ENCODE results near the gene LAMA2. TPM values are rescaled to one million over a fixed set of nuclear protein-coding genes. Genes with fewer than 3 reads are reported as not detected.

The LAMA2 gene
- total RNA-seq, 5 donors from 2014 or later (not counting 1 experiment from before 2014, with no cell fraction given) = 0.30 to 0.62 (median 0.45) TPM

DNA sequence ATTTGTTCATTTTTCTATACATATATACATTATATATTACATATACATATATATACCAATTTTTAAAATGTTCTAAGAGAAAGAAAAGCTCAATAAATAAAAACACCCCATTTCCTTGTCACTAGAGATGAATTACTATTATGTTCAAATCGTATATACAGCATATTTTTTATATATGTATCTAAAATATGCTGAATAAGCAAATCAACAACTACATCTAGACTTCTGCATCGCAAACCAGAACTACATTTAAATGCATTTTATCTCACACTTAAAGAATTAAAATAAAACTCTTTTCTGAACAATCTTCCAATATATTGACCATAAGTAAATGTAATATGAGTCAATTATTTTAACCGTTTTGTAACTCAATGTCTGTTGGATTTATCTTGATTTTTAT, 133.9 kb downstream of the LAMA2 start:
- Mint-ChIP-seq H3K4me3 (no peak overlapping the region), H3K27me3 (peaks cover 0 to 3% of the 10 kb centered on the region in 2 donors), H3K4me1 (no peaks in the 10 kb centered on the region), H3K9me3 (peaks cover 0 to 4% (median 0%) of the 10 kb centered on the region in 3 donors), H3K36me3 (no peaks in the 10 kb centered on the region), H3K27ac (no peak overlapping the region)
- H3K4me1 ChIP-seq (ENCODE audit: control insufficient read depth in 1 of 2, extremely low read depth in 1 of 2, insufficient read depth in 2 of 2, low read length in 2 of 2) = no peaks in the 10 kb centered on the region
- ChIA-PET CTCF (no interaction called here), POLR2A (no interaction called here)
- H3K27me3 ChIP-seq (replicated peaks in 1 of 2; ENCODE audit: control insufficient read depth in 2 of 2, extremely low read depth in 1 of 2, insufficient read depth in 2 of 2, low read length in 1 of 2) = no peaks in the 10 kb centered on the region
- WGBS (ENCODE audit: insufficient coverage) = no CpG with 5 or more reads among the region's 3 CpGs
- no peaks in the 10 kb centered on the region for H3K9me3 ChIP-seq
- DNase-seq = no peak
- no peak for ATAC-seq (replicated peaks in 1 of 4)
- no peak overlapping the region for H3K27ac ChIP-seq (ENCODE audit: low read length)
- H3K4me3 ChIP-seq (ENCODE audit: control insufficient read depth in 1 of 2, extremely low read depth in 1 of 2, low read length in 1 of 2) = no peak overlapping the region
- H3K36me3 ChIP-seq (ENCODE audit: control insufficient read depth in 2 of 2, extremely low read depth in 1 of 2, insufficient read depth in 1 of 2, low read length in 1 of 2) = no peaks in the 10 kb centered on the region

DNA sequence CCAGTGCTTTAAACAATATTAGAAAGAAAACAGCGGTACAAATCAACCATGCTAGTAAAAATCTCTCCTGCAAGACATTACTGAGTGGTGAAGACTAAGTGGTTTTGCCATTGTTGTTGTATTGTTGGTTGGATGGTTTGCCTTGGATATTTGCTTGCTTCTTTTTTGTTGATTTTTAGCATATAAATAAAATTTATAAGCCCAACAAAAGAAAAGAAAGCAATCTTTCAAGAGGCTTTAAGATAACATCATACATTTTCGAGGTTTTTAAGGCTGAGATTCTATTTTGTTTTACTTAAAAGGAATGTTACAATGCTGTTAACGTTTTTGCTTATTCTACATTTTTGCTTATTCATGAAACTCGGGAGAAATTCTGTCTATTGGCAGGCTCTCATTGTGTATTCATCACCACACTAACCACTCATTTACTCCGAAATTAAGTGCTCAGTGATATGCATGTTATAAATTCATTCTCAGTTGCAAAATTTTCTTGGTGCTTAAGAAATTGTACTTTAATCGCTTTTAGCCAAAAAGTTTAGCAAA, 139.1 kb downstream of the LAMA2 start:
- no peak overlapping the region for H3K27ac ChIP-seq (ENCODE audit: low read length)
- H3K9me3 ChIP-seq = no peaks in the 10 kb centered on the region
- no peaks in the 10 kb centered on the region for H3K36me3 ChIP-seq (ENCODE audit: control insufficient read depth in 2 of 2, extremely low read depth in 1 of 2, insufficient read depth in 1 of 2, low read length in 1 of 2)
- H3K4me3 ChIP-seq (ENCODE audit: control insufficient read depth in 1 of 2, extremely low read depth in 1 of 2, low read length in 1 of 2) = no peak overlapping the region
- Mint-ChIP-seq H3K36me3 (no peaks in the 10 kb centered on the region), H3K4me1 (no peaks in the 10 kb centered on the region), H3K27ac (no peak overlapping the region), H3K9me3 (peaks cover 0 to 6% (median 4%) of the 10 kb centered on the region in 3 donors), H3K4me3 (no peak overlapping the region), H3K27me3 (no peaks in the 10 kb centered on the region)
- POLR2A ChIA-PET = no interaction called here
- no CpG with 5 or more reads among the region's 6 CpGs for WGBS (ENCODE audit: insufficient coverage)
- CTCF ChIA-PET = no interaction called here
- DNase-seq = no peak
- ATAC-seq (replicated peaks in 1 of 4) = no peak
- H3K27me3 ChIP-seq (replicated peaks in 1 of 2; ENCODE audit: control insufficient read depth in 2 of 2, extremely low read depth in 1 of 2, insufficient read depth in 2 of 2, low read length in 1 of 2) = no peaks in the 10 kb centered on the region
- no peaks in the 10 kb centered on the region for H3K4me1 ChIP-seq (ENCODE audit: control insufficient read depth in 1 of 2, extremely low read depth in 1 of 2, insufficient read depth in 2 of 2, low read length in 2 of 2)

DNA sequence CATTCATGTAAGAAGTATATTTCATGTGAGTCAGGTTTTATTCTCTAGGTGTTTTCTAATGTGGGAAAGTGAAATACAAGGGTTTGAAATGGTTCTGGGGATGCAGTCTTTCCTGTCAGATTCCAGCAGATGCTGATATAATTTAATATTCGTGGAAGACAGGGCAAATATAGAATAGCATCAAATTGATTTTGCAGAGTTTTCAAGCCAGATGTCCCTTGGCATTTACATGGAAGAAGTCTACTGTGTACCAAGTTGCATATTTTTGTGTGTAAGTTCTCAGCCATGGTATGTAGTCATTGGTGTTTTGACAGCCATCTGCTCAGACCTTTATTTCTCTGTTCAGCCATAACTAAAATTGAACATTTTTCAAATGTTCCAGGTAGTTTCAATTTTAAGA, 143.7 kb downstream of the LAMA2 start:
- POLR2A ChIA-PET = no interaction called here
- WGBS (ENCODE audit: insufficient coverage) = 29% methylated on average over 1 of the region's 1 CpG

DNA sequence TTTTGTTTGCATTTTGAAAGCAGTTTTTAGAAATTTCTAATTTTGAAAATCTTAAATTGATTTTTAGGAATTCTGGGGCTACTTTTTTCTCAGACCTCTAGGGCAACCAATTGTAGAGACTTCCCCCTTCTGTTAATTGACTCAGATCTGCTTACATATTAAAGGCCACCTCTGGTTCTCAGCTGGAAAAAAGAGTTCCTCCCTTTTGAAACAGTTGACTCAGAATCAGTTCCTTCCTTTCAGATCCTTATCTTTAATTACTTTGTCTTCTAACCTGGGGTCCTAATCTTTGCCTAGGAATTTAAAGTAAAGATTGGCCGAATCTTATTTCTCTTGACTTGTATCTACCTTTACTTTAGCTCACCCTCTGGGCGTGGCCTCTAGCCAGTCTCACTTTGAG, 146.8 kb downstream of the LAMA2 start:
- Histone ChIP-seq H3K9me3 (no peaks in the 10 kb centered on the region), H3K36me3 (ENCODE audit: control insufficient read depth in 2 of 2, extremely low read depth in 1 of 2, insufficient read depth in 1 of 2, low read length in 1 of 2) (no peaks in the 10 kb centered on the region), H3K4me3 (ENCODE audit: control insufficient read depth in 1 of 2, extremely low read depth in 1 of 2, low read length in 1 of 2) (no peak overlapping the region), H3K27me3 (replicated peaks in 1 of 2; ENCODE audit: control insufficient read depth in 2 of 2, extremely low read depth in 1 of 2, insufficient read depth in 2 of 2, low read length in 1 of 2) (no peaks in the 10 kb centered on the region), H3K27ac (ENCODE audit: low read length) (no peak overlapping the region), H3K4me1 (ENCODE audit: control insufficient read depth in 1 of 2, extremely low read depth in 1 of 2, insufficient read depth in 2 of 2, low read length in 2 of 2) (no peaks in the 10 kb centered on the region)
- CTCF ChIA-PET = no interaction called here
- Mint-ChIP-seq H3K27ac (no peak overlapping the region), H3K9me3 (no peaks in the 10 kb centered on the region), H3K36me3 (no peaks in the 10 kb centered on the region), H3K4me3 (no peak overlapping the region), H3K4me1 (no peaks in the 10 kb centered on the region), H3K27me3 (no peaks in the 10 kb centered on the region)
- POLR2A ChIA-PET = no interaction called here
- no CpG with 5 or more reads among the region's 2 CpGs for WGBS (ENCODE audit: insufficient coverage)
- ATAC-seq (replicated peaks in 1 of 4) (no peak), DNase-seq (no peak)

More for the DNA sequence above, 143.7 kb downstream of the LAMA2 start:
- no peak overlapping the region for H3K4me3 ChIP-seq (ENCODE audit: control insufficient read depth in 1 of 2, extremely low read depth in 1 of 2, low read length in 1 of 2)
- no peak for DNase-seq
- H3K36me3 Mint-ChIP-seq = no peaks in the 10 kb centered on the region
- CTCF ChIA-PET = no interaction called here
- no peaks in the 10 kb centered on the region for H3K27me3 Mint-ChIP-seq
- H3K9me3 ChIP-seq = no peaks in the 10 kb centered on the region
- H3K4me3 Mint-ChIP-seq = no peak overlapping the region
- H3K27me3 ChIP-seq (replicated peaks in 1 of 2; ENCODE audit: control insufficient read depth in 2 of 2, extremely low read depth in 1 of 2, insufficient read depth in 2 of 2, low read length in 1 of 2) = no peaks in the 10 kb centered on the region
- H3K4me1 ChIP-seq (ENCODE audit: control insufficient read depth in 1 of 2, extremely low read depth in 1 of 2, insufficient read depth in 2 of 2, low read length in 2 of 2) = no peaks in the 10 kb centered on the region
- no peak overlapping the region for H3K27ac Mint-ChIP-seq
- H3K36me3 ChIP-seq (ENCODE audit: control insufficient read depth in 2 of 2, extremely low read depth in 1 of 2, insufficient read depth in 1 of 2, low read length in 1 of 2) = no peaks in the 10 kb centered on the region
- no peaks in the 10 kb centered on the region for H3K4me1 Mint-ChIP-seq
- no peak for ATAC-seq (replicated peaks in 1 of 4)
- no peak overlapping the region for H3K27ac ChIP-seq (ENCODE audit: low read length)
- peaks cover 0 to 6% (median 0%) of the 10 kb centered on the region in 3 donors for H3K9me3 Mint-ChIP-seq

DNA sequence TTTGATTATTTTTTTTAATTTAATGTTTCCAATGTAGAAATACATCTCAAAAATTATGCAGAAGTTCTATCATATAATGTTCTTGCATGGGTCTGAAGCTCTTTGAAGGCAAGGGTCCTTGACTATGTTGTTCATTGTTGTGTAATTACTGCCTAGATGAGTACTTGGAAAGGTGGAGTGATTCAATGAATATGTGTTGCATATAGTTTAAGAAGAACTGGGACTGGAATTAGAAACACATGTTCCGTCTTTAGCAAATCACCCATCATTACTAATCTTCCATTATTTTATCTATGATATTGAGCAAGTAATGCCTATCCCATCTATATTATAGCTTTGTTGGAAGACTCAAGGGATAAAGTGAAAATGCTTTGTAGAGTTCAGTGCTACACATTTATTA, 147.3 kb downstream of the LAMA2 start:
- H3K9me3 ChIP-seq = no peaks in the 10 kb centered on the region
- no peaks in the 10 kb centered on the region for H3K4me1 Mint-ChIP-seq
- POLR2A ChIA-PET = no interaction called here
- H3K27ac Mint-ChIP-seq = no peak overlapping the region
- no peaks in the 10 kb centered on the region for H3K27me3 Mint-ChIP-seq
- no peaks in the 10 kb centered on the region for H3K36me3 Mint-ChIP-seq
- no CpG with 5 or more reads among the region's 1 CpG for WGBS (ENCODE audit: insufficient coverage)
- no peak overlapping the region for H3K4me3 ChIP-seq (ENCODE audit: control insufficient read depth in 1 of 2, extremely low read depth in 1 of 2, low read length in 1 of 2)
- H3K4me1 ChIP-seq (ENCODE audit: control insufficient read depth in 1 of 2, extremely low read depth in 1 of 2, insufficient read depth in 2 of 2, low read length in 2 of 2) = no peaks in the 10 kb centered on the region
- DNase-seq = no peak
- no peaks in the 10 kb centered on the region for H3K9me3 Mint-ChIP-seq
- no peak for ATAC-seq (replicated peaks in 1 of 4)
- no peaks in the 10 kb centered on the region for H3K36me3 ChIP-seq (ENCODE audit: control insufficient read depth in 2 of 2, extremely low read depth in 1 of 2, insufficient read depth in 1 of 2, low read length in 1 of 2)
- no peak overlapping the region for H3K4me3 Mint-ChIP-seq
- H3K27ac ChIP-seq (ENCODE audit: low read length) = no peak overlapping the region
- CTCF ChIA-PET = no interaction called here
- no peaks in the 10 kb centered on the region for H3K27me3 ChIP-seq (replicated peaks in 1 of 2; ENCODE audit: control insufficient read depth in 2 of 2, extremely low read depth in 1 of 2, insufficient read depth in 2 of 2, low read length in 1 of 2)

DNA sequence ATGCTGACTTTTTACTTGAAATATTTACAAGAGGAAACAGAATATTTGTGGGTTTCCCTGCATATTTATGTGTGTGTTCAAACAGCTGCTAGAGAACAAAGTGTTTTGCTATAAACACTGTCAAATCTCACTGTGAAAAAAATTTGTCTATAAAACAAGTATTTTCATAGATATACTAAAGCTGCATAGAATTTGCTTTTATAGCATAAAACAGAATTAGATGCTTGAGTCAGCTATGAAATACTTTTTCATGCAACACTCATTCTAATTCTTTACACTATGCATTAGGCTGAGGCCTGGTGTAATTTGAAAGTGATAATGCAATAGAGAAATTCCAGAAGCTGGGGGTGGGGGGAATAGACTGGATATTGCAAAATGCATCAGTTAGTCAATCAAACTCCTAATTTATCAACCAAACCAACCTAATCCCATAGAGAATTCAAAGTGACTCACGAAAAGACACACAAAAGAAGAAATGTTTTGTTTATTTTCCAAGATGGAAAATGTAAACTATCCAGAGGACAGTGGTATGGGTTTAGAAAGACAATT, 148.2 kb downstream of the LAMA2 start:
- H3K4me1 ChIP-seq (ENCODE audit: control insufficient read depth in 1 of 2, extremely low read depth in 1 of 2, insufficient read depth in 2 of 2, low read length in 2 of 2) = no peaks in the 10 kb centered on the region
- no peak for DNase-seq
- no peak overlapping the region for H3K4me3 ChIP-seq (ENCODE audit: control insufficient read depth in 1 of 2, extremely low read depth in 1 of 2, low read length in 1 of 2)
- H3K4me1 Mint-ChIP-seq = no peaks in the 10 kb centered on the region
- CTCF ChIA-PET = no interaction called here
- H3K4me3 Mint-ChIP-seq = no peak overlapping the region
- no peaks in the 10 kb centered on the region for H3K9me3 Mint-ChIP-seq
- no peaks in the 10 kb centered on the region for H3K27me3 ChIP-seq (replicated peaks in 1 of 2; ENCODE audit: control insufficient read depth in 2 of 2, extremely low read depth in 1 of 2, insufficient read depth in 2 of 2, low read length in 1 of 2)
- no peaks in the 10 kb centered on the region for H3K36me3 ChIP-seq (ENCODE audit: control insufficient read depth in 2 of 2, extremely low read depth in 1 of 2, insufficient read depth in 1 of 2, low read length in 1 of 2)
- no peaks in the 10 kb centered on the region for H3K9me3 ChIP-seq
- ATAC-seq (replicated peaks in 1 of 4) = no peak
- no CpG with 5 or more reads among the region's 1 CpG for WGBS (ENCODE audit: insufficient coverage)
- POLR2A ChIA-PET = no interaction called here
- no peaks in the 10 kb centered on the region for H3K27me3 Mint-ChIP-seq
- no peak overlapping the region for H3K27ac ChIP-seq (ENCODE audit: low read length)
- no peak overlapping the region for H3K27ac Mint-ChIP-seq
- H3K36me3 Mint-ChIP-seq = no peaks in the 10 kb centered on the region

DNA sequence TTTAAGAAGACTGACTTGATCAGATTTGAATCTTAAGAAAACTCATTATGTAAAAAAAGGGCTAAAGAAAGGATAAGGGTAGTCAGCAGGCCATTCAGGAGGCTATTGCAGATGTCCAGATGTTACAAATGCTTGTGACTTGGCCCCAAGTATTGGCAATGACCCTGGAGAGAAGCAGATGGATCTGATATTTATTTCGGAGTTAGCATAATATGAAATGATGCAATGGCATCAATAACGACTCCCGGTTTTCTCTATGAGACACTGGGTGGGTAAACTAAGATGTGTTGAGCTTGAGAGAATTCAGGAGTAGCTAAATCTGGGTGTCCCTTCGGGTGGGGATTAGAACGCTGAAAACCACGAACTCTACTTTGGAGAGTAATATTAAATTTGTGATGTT, 149.7 kb downstream of the LAMA2 start:
- H3K4me1 ChIP-seq (ENCODE audit: control insufficient read depth in 1 of 2, extremely low read depth in 1 of 2, insufficient read depth in 2 of 2, low read length in 2 of 2) = no peaks in the 10 kb centered on the region
- ATAC-seq (replicated peaks in 1 of 4) (no peak), DNase-seq (no peak)
- H3K9me3 ChIP-seq = no peaks in the 10 kb centered on the region
- H3K9me3 Mint-ChIP-seq = no peaks in the 10 kb centered on the region
- ChIA-PET POLR2A (no interaction called here), CTCF (interaction anchor here in 1 of 2 donors (0.6 kb wide), 1 partner anchor 502 kb away, joined by 4 read pairs; no protein-coding TSS in a partner anchor)
- H3K36me3 ChIP-seq (ENCODE audit: control insufficient read depth in 2 of 2, extremely low read depth in 1 of 2, insufficient read depth in 1 of 2, low read length in 1 of 2) = no peaks in the 10 kb centered on the region
- H3K4me1 Mint-ChIP-seq = no peaks in the 10 kb centered on the region
- no peak overlapping the region for H3K4me3 Mint-ChIP-seq
- 92% methylated on average over 6 of the region's 6 CpGs for WGBS (ENCODE audit: insufficient coverage)
- H3K27me3 Mint-ChIP-seq = peaks cover 3% of the 10 kb centered on the region in 2 donors
- H3K27ac ChIP-seq (ENCODE audit: low read length) = no peak overlapping the region
- no peaks in the 10 kb centered on the region for H3K36me3 Mint-ChIP-seq
- no peak overlapping the region for H3K4me3 ChIP-seq (ENCODE audit: control insufficient read depth in 1 of 2, extremely low read depth in 1 of 2, low read length in 1 of 2)
- no peak overlapping the region for H3K27ac Mint-ChIP-seq
- no peaks in the 10 kb centered on the region for H3K27me3 ChIP-seq (replicated peaks in 1 of 2; ENCODE audit: control insufficient read depth in 2 of 2, extremely low read depth in 1 of 2, insufficient read depth in 2 of 2, low read length in 1 of 2)

Measured in T-cell (primary cell).